ENCODE data around the gene CDC37L1.
A peak's percentile ranks its signal among the peaks of the same experiment; 100 is the strongest.

DNA sequence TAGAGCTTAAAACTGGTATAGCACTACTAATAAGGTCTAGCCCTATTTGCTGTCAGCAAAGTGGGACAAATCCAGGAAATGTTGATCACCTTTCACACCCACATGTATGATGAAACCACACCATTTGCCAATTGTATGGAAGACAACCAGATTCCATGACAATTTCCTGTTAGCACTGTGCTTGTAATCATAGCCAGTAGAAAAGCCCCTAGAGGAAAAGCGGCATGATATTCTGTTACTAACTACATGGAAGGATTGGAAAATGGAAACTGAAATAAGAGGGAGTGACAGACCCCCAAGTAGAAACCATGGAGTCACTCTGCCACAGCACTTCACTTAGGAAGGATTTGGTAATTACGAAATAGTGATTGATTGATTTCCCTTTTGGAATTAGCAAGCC, 14.0 kb upstream of the CDC37L1 start:
- TF ChIP-seq CTCF (IDR thresholded peaks at IDR 0.05) (no peak), POLR2A (IDR thresholded peaks at IDR 0.05) (peak; percentile 95)
